Measurements from ENCODE around the gene COL28A1. TPM values are rescaled to one million over a fixed set of nuclear protein-coding genes. Genes with fewer than 3 reads are reported as not detected.

Gene COL28A1
- total RNA-seq, 4 donors from 2014 or later: 0.60 to 4.4 (median 4.1) TPM

DNA sequence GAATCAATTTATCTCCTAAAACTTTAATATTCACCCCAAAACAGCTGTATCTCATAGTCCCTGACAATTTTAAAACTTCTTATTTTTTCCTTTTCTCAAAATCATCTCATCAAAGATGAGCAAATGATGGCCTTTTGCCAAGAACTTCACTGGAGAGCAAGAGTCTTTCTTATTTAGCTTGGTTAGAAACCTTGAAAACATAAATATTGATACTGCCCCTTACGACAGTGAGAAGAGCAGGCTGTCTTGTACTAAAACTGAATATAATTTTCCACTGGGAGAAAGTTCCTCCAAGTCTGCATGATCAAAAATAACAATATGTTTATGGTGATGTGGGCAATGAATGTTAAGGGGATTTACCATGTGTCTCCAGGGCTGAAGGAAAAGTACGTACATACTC, 109.0 kb downstream of the COL28A1 start:
- H3K27ac ChIP-seq: no peak overlapping the region
- no peaks in the 10 kb centered on the region for H3K27me3 ChIP-seq
- TF ChIP-seq CTCF (IDR thresholded peaks at IDR 0.05): no peak
- TF ChIP-seq EP300 (IDR thresholded peaks at IDR 0.05; ENCODE audit: low read depth): no peak
- no peak for TF ChIP-seq POLR2A (IDR thresholded peaks at IDR 0.05)
- no peak for TF ChIP-seq POLR2AphosphoS5 (IDR thresholded peaks at IDR 0.05)
- 68 to 84% methylated on average over 2 of the region's 2 CpGs for WGBS, 2 donors (ENCODE audit: low coverage in 1 of 2)
- intact Hi-C loops (cut with DNase I; ENCODE audit: low total_unique reads): no loop called here
- no peak for DNase-seq
- no peaks in the 10 kb centered on the region for H3K4me1 ChIP-seq
- H3K4me3 ChIP-seq: no peak overlapping the region
- H3K36me3 ChIP-seq: no peaks in the 10 kb centered on the region
- in situ Hi-C loops (cut with MboI; ENCODE audit: low pct_ligation_motif_present in 1 of 4, low pct_unique_long_range_greater_than_20kb in 1 of 4, low sequenced_read_pairs in 3 of 4): loop anchor here in 1 of 4 donors (5.0 to 25.0 kb wide), 2 partner anchors 116 to 786 kb away; no protein-coding TSS in a partner anchor
- no peaks in the 10 kb centered on the region for H3K9me3 ChIP-seq

DNA sequence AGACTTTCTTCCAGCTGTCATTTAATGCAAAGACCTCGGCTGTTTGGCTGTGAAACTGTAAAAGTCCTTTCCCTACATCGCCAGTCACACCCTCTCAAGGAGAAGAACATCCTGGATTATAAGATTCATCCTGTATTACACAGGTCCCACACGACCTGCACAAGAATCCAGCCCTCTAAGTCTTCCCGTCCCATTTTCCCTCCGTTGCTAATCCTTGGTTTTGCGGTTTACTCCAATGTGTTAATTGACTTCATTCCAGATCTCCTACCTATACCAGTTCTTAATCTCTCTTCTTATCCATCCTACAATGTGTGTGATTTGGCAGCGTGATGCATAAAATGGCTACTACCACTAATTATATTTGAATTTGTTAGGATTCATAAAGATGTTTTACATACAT, 110.4 kb downstream of the COL28A1 start:
- no peaks in the 10 kb centered on the region for H3K36me3 ChIP-seq
- WGBS, 2 donors (ENCODE audit: low coverage in 1 of 2): 79 to 82% methylated on average over 6 to 7 of the region's 7 CpGs
- no peak for DNase-seq
- in situ Hi-C loops (cut with MboI; ENCODE audit: low pct_ligation_motif_present in 1 of 4, low pct_unique_long_range_greater_than_20kb in 1 of 4, low sequenced_read_pairs in 3 of 4) (loop anchor here in 1 of 4 donors (5.0 to 25.0 kb wide), 2 partner anchors 117 to 787 kb away; no protein-coding TSS in a partner anchor), intact Hi-C loops (cut with DNase I; ENCODE audit: low total_unique reads) (no loop called here)
- no peaks in the 10 kb centered on the region for H3K27me3 ChIP-seq
- H3K4me3 ChIP-seq: no peak overlapping the region
- H3K9me3 ChIP-seq: no peaks in the 10 kb centered on the region
- H3K4me1 ChIP-seq: no peaks in the 10 kb centered on the region
- TF ChIP-seq CTCF (IDR thresholded peaks at IDR 0.05) (no peak), POLR2A (IDR thresholded peaks at IDR 0.05) (no peak), POLR2AphosphoS5 (IDR thresholded peaks at IDR 0.05) (no peak), EP300 (IDR thresholded peaks at IDR 0.05; ENCODE audit: low read depth) (no peak)
- no peak overlapping the region for H3K27ac ChIP-seq

DNA sequence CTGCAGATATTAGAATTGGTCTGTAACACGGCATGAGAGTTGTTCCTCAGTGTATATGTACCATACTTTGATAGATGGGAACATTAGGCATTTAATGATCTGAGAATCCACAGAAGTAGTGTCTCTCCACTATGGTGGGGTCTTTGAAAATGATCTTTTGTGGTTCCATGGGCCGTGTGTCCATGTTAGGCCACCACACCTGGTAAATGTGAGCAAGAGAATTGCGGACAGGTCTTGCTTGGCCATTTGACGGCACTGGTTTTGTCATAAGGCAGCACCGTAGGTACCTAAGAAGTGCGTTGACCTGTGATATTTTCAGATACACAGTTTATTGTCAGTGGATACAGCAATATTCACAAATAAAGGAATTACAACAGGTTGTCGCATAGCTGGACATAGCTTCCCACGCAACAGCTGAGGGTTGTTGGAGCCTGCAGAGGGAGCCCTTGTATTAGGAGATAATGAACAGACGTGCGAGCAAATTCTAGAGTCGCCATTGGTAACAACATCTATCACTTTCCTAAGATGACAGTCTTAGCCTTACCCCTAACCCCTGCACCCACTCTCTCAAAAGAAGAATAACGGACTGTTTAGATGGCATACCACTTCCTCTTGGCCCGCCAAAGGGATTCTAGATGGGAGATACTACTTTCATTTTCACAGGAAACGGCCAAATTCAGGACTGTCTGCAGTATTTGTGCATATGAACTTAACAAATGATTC, 111.4 kb downstream of the COL28A1 start:
- Histone ChIP-seq H3K27ac (no peak overlapping the region), H3K4me1 (no peaks in the 10 kb centered on the region), H3K9me3 (no peaks in the 10 kb centered on the region), H3K4me3 (peak overlapping the region; percentile 22 to 51 (median 29)), H3K27me3 (no peaks in the 10 kb centered on the region), H3K36me3 (no peaks in the 10 kb centered on the region)
- WGBS, 2 donors (ENCODE audit: low coverage in 1 of 2): 31 to 80% methylated on average over 2 to 14 of the region's 14 CpGs
- TF ChIP-seq CTCF (IDR thresholded peaks at IDR 0.05) (peak; percentile 68 to 78 (median 72)), POLR2AphosphoS5 (IDR thresholded peaks at IDR 0.05) (no peak)
- DNase-seq: peak; percentile 74
- intact Hi-C loops (cut with DNase I; ENCODE audit: low total_unique reads): no loop called here
- in situ Hi-C loops (cut with MboI; ENCODE audit: low pct_ligation_motif_present in 1 of 4, low pct_unique_long_range_greater_than_20kb in 1 of 4, low sequenced_read_pairs in 3 of 4): loop anchor here in 1 of 4 donors (5.0 kb wide), 1 partner anchor 113 kb away; the partner anchor contains the start of gene COL28A1

DNA sequence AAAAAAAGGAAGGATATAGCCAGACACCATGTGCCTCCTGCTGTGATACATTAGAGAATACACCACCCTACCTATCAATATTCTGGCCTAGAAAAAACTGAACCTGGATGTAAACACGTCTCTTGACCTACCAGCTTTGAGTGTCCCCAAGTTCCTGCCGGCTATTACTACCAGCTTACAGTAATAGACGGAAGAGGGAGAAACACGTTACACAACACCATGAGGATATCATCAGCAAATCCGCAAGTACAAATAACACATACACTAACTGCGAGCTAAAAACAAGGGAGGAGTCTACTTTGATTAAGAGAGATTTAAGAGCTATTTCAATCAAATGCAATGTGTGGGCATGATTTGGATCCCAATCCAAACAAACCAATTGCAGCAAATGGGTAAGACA, 113.0 kb downstream of the COL28A1 start:
- in situ Hi-C loops (cut with MboI; ENCODE audit: low pct_ligation_motif_present in 1 of 4, low pct_unique_long_range_greater_than_20kb in 1 of 4, low sequenced_read_pairs in 3 of 4): loop anchor here in 1 of 4 donors (5.0 kb wide), 1 partner anchor 115 kb away; the partner anchor contains the start of gene COL28A1
- no peaks in the 10 kb centered on the region for H3K4me1 ChIP-seq
- WGBS, 2 donors (ENCODE audit: low coverage in 1 of 2): 83 to 93% methylated on average over 1 to 6 of the region's 6 CpGs
- intact Hi-C loops (cut with DNase I; ENCODE audit: low total_unique reads): no loop called here
- DNase-seq: no peak
- H3K27ac ChIP-seq: no peak overlapping the region
- H3K36me3 ChIP-seq: no peaks in the 10 kb centered on the region
- no peaks in the 10 kb centered on the region for H3K27me3 ChIP-seq
- TF ChIP-seq POLR2AphosphoS5 (IDR thresholded peaks at IDR 0.05) (no peak), POLR2A (IDR thresholded peaks at IDR 0.05) (no peak), CTCF (IDR thresholded peaks at IDR 0.05) (no peak), EP300 (IDR thresholded peaks at IDR 0.05; ENCODE audit: low read depth) (no peak)
- H3K9me3 ChIP-seq: no peaks in the 10 kb centered on the region
- no peak overlapping the region for H3K4me3 ChIP-seq
